ENCODE data around the gene FOXD4L6.
"Not testable (repeated sequence)": the region's sequence is repeated elsewhere in the genome, so short reads cannot be mapped to it uniquely, and the experiment has no call there.

DNA sequence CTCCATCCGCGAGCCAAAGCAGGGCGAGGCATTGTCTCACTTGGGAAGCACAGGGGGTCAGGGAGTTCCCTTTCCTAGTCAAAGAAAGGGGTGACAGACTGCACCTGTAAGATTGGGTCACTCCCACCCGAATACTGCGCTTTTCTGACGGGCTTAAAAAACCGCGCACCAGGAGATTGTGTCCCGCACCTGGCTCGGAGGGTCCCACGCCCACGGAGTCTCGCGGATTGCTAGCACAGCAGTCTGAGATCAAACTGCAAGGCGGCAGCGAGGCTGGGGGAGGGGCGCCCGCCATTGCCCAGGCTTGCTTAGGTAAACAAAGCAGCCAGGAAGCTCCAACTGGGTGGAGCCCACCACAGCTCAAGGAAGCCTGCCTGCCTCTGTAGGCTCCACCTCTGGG, 21.6 kb upstream of the FOXD4L6 start:
- TF ChIP-seq, protein P1, sequence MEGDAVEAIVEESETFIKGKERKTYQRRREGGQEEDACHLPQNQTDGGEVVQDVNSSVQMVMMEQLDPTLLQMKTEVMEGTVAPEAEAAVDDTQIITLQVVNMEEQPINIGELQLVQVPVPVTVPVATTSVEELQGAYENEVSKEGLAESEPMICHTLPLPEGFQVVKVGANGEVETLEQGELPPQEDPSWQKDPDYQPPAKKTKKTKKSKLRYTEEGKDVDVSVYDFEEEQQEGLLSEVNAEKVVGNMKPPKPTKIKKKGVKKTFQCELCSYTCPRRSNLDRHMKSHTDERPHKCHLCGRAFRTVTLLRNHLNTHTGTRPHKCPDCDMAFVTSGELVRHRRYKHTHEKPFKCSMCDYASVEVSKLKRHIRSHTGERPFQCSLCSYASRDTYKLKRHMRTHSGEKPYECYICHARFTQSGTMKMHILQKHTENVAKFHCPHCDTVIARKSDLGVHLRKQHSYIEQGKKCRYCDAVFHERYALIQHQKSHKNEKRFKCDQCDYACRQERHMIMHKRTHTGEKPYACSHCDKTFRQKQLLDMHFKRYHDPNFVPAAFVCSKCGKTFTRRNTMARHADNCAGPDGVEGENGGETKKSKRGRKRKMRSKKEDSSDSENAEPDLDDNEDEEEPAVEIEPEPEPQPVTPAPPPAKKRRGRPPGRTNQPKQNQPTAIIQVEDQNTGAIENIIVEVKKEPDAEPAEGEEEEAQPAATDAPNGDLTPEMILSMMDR (IDR thresholded peaks at IDR 0.05; ENCODE audit: borderline replicate concordance, extremely low read depth, low read length, poor library complexity, severe bottlenecking): not testable (repeated sequence)
- TF ChIP-seq EZH2 (IDR thresholded peaks at IDR 0.05; ENCODE audit: borderline replicate concordance, low read depth, low read length, severe bottlenecking): not testable (repeated sequence)
